ENCODE measurements around the gene CGB1. TPM values are rescaled to one million over a fixed set of nuclear protein-coding genes. Genes with fewer than 3 reads are reported as not detected.
A peak's percentile ranks its signal among the peaks of the same experiment; 100 is the strongest.
"Not testable (repeated sequence)": the region's sequence is repeated elsewhere in the genome, so short reads cannot be mapped to it uniquely, and the experiment has no call there.

Gene CGB1
- total and polyA plus RNA-seq, 2 donors (not counting 3 experiments of a cell fraction or from before 2014, with no cell fraction given), result not detected

DNA sequence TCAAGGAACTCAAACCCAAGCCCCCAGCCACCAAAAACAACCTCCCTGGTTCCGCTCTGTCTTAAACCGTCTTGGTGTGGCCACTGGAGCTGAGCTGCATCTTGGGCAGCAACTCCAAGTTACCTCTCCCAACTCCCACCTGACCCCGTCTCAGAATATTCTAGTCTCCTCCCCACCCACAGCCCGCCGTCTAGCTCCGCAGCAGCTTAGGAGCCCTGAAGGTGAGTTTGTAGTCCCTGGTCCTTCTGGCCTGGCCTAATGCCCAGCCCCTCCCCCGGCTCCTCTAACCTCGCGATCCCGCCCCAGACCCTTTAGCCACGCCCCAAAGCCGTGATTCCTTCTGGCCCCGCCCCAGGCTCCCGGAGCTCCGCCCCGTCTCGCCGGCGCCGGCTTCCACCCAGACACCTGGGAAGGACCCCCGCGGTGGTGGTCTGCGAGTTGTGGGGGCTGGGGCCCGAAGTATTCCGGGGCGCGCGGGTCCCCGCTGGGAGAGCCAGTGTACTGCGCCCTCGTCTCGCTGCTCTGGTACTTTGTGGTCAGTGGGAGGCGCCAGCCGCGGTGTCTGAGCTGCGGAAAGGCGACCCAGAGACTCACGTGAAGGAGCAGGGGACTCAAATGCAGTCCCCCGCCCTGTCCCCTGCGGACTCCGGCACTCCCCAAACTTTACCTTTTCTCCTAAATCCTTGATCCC lies 17.3 kb downstream of the CGB1 start:
- dilution Hi-C loops (cut with MboI; ENCODE audit: extremely low pct_ligation_motif_present, low sequenced_read_pairs) (no loop called here), intact Hi-C loops (cut with micrococcal nuclease) (no loop called here)
- H3K9ac ChIP-seq (replicated peaks; ENCODE audit: extremely low read depth, insufficient read depth, low read length), result no peak overlapping the region
- peak overlapping the region; percentile 80 for H2AFZ ChIP-seq (ENCODE audit: low read depth, low read length)
- DNase-seq (ENCODE audit: low read depth, low spot score), result peak; percentile 42
- peak overlapping the region; percentile 62 for H3K4me2 ChIP-seq (ENCODE audit: insufficient read depth, low read length)
- no peaks in the 10 kb centered on the region for H3K9me3 ChIP-seq (replicated peaks; ENCODE audit: control insufficient read depth, insufficient read depth, low read length)
- H3K4me3 ChIP-seq (replicated peaks in 1 of 3; ENCODE audit: insufficient read depth in 1 of 3, low read depth in 1 of 3, low read length in 3 of 3), result peak overlapping the region in 2 of 3 experiments; percentile 18 to 30
- CTCF ChIA-PET, result interaction anchor here (0.6 to 5.4 kb wide), 11 partner anchors 11 to 224 kb away, joined by 3 to 37 read pairs (median 3); partner anchors contain the start of genes CGB2 and RUVBL2
- TF ChIP-seq CTCF (IDR thresholded peaks at IDR 0.05; ENCODE audit: extremely low read depth in 1 of 2, insufficient read depth in 1 of 2, low read depth in 1 of 2, low read length in 2 of 2) (peak in 1 of 2 donors; percentile 14), JUN (IDR thresholded peaks at IDR 0.05; ENCODE audit: borderline replicate concordance, insufficient read depth, insufficient read length, low read depth) (no peak)
- no peak overlapping the region for H3K27ac ChIP-seq (ENCODE audit: insufficient read depth, low read depth, low read length)
- peaks cover 10% of the 10 kb centered on the region for H3K4me1 ChIP-seq (ENCODE audit: control insufficient read depth, extremely low read depth, insufficient read depth, low read length)
- no TSS peak for BruUV-seq (replicated peaks)
- H3K9me1 ChIP-seq (replicated peaks; ENCODE audit: control insufficient read depth, extremely low read depth, insufficient read depth, low read length), result no peaks in the 10 kb centered on the region
- H3K36me3 ChIP-seq (ENCODE audit: control insufficient read depth in 2 of 2, extremely low read depth in 1 of 2, insufficient read depth in 2 of 2, low read length in 2 of 2), result peaks cover 0 to 14% of the 10 kb centered on the region in 2 experiments
- H4K20me1 ChIP-seq (replicated peaks; ENCODE audit: control insufficient read depth, extremely low read depth, insufficient read depth, low read length), result no peaks in the 10 kb centered on the region
- no peak for FAIRE-seq
- POLR2A ChIA-PET, result no interaction called here
- no peaks in the 10 kb centered on the region for H3K79me2 ChIP-seq (ENCODE audit: control insufficient read depth, insufficient read depth, low read length)
- peaks cover 0 to 5% of the 10 kb centered on the region in 2 experiments for H3K27me3 ChIP-seq (ENCODE audit: control insufficient read depth in 2 of 2, insufficient read depth in 2 of 2, low read length in 2 of 2)

GRCh38 chr19:49018388-49019241 lies 18.1 kb downstream of the CGB1 start:
- POLR2A ChIA-PET, result not testable (repeated sequence)

More at GRCh38 chr19:49018388-49019241, 18.1 kb downstream of the CGB1 start:
- Histone ChIP-seq H3K4me3 (replicated peaks in 1 of 3; ENCODE audit: insufficient read depth in 1 of 3, low read depth in 1 of 3, low read length in 3 of 3) (peak overlapping the region; percentile 16 to 25 (median 20)), H2AFZ (ENCODE audit: low read depth, low read length) (peak overlapping the region; percentile 80), H3K4me2 (ENCODE audit: insufficient read depth, low read length) (peak overlapping the region; percentile 62), H3K36me3 (ENCODE audit: control insufficient read depth in 2 of 2, extremely low read depth in 1 of 2, insufficient read depth in 2 of 2, low read length in 2 of 2) (peaks cover 0 to 17% of the 10 kb centered on the region in 2 experiments), H3K4me1 (ENCODE audit: control insufficient read depth, extremely low read depth, insufficient read depth, low read length) (peaks cover 10% of the 10 kb centered on the region)
- H3K9ac ChIP-seq (replicated peaks; ENCODE audit: extremely low read depth, insufficient read depth, low read length); H4K20me1 ChIP-seq (replicated peaks; ENCODE audit: control insufficient read depth, extremely low read depth, insufficient read depth, low read length); H3K9me1 ChIP-seq (replicated peaks; ENCODE audit: control insufficient read depth, extremely low read depth, insufficient read depth, low read length); H3K9me3 ChIP-seq (replicated peaks; ENCODE audit: control insufficient read depth, insufficient read depth, low read length); H3K79me2 ChIP-seq (ENCODE audit: control insufficient read depth, insufficient read depth, low read length); BruUV-seq (replicated peaks); H3K27me3 ChIP-seq (ENCODE audit: control insufficient read depth in 2 of 2, insufficient read depth in 2 of 2, low read length in 2 of 2); intact Hi-C loops (cut with micrococcal nuclease); dilution Hi-C loops (cut with MboI; ENCODE audit: extremely low pct_ligation_motif_present, low sequenced_read_pairs); H3K27ac ChIP-seq (ENCODE audit: insufficient read depth, low read depth, low read length): not testable (repeated sequence)
- FAIRE-seq (peak; percentile 77), DNase-seq (ENCODE audit: low read depth, low spot score) (peak; percentile 24)
- CTCF ChIA-PET, result interaction anchor here (0.8 to 5.4 kb wide), 11 partner anchors 13 to 207 kb away, joined by 3 to 37 read pairs (median 4); partner anchors contain the start of genes CGB2, GYS1 and RUVBL2

All from endothelial cell of umbilical vein (primary cell).